Vagina (tissue), 2 donors: Measurements from ENCODE around the gene CALML4.
"Not testable (repeated sequence)": the region's sequence is repeated elsewhere in the genome, so short reads cannot be mapped to it uniquely, and the experiment has no call there.

Experiments
- CTCF ChIP-seq, 3 experiments: fragments of 450-650 bp in 2 of 3; fragments of 200-600 bp in 1 of 3; sonication (generic) in 1 of 3; IDR thresholded peaks; one replicate each; pipeline ENCODE4 v1.5.1; 2017 to 2019; ENCODE audit warnings: antibody characterized with exemption in 3 of 3, mild to moderate bottlenecking in 2 of 3, moderate library complexity in 2 of 3
- POLR2A ChIP-seq, 2 donors: fragments of 450-650 bp; IDR thresholded peaks; one replicate each; pipeline ENCODE4 v1.6.1; 2017; ENCODE audit warnings: antibody characterized with exemption in 2 of 2, mild to moderate bottlenecking in 2 of 2, moderate library complexity in 2 of 2

- TF ChIP-seq POLR2A, CTCF (IDR thresholded peaks at IDR 0.05): not testable (repeated sequence)
These were observed 33.1 kb downstream of the CALML4 start for GRCh38 chr15:68172037-68172436.
